Thoracic aorta (tissue), 2 donors: ENCODE results near the gene ADAM8. TPM values are rescaled to one million over a fixed set of nuclear protein-coding genes. Genes with fewer than 3 reads are reported as not detected.

Experiments used
- ATAC-seq: fragments of 150-250 bp; one replicate; pipeline ENCODE4 v1.8.0; 2017; ENCODE audit warnings: low read depth; ENCODE audit not compliant: insufficient number of reproducible peaks, low FRiP score
- DNase-seq: peaks from one replicate; pipeline ENCODE4 v3.0.0-alpha.2; 2020; ENCODE audit warnings: low spot score
- H3K27ac ChIP-seq, 2 donors: fragments of 200-600 bp; sonication (generic); 1 replicate in 1 of 2; 2 replicates in 1 of 2; pipeline ENCODE4 v1.5.1; 2016; ENCODE audit warnings: mild to moderate bottlenecking in 2 of 2, moderate library complexity in 2 of 2
- H3K27me3 ChIP-seq: fragments of 200-600 bp; sonication (generic); replicated peaks from 2 replicates; pipeline ENCODE4 v1.6.0; 2016; ENCODE audit warnings: mild to moderate bottlenecking; ENCODE audit not compliant: insufficient read depth
- H3K36me3 ChIP-seq: fragments of 200-600 bp; sonication (generic); one replicate; pipeline ENCODE4 v1.5.1; 2016
- H3K4me1 ChIP-seq, 2 donors: fragments of 200-600 bp; sonication (generic); 1 replicate in 1 of 2; 2 replicates in 1 of 2; pipeline versions ENCODE4 v1.5.1 to v1.6.0; 2016; ENCODE audit warnings: low read depth in 2 of 2, mild to moderate bottlenecking in 1 of 2; ENCODE audit not compliant: control insufficient read depth in 1 of 2
- H3K4me3 ChIP-seq: fragments of 200-600 bp; sonication (generic); 2 replicates; pipeline ENCODE4 v1.5.1; 2016; ENCODE audit warnings: mild to moderate bottlenecking
- H3K9me3 ChIP-seq: fragments of 200-600 bp; sonication (generic); 2 replicates; pipeline ENCODE4 v1.5.1; 2016
- total RNA-seq, 2 donors: library from RNA; depleted of rRNA; stranded (reverse); fragments of >200 nt; gene quantifications; one replicate each; pipeline versions ENCODE4 v1.1.0 to v1.2.3, GENCODE V29; 2016
- TF ChIP-seq, protein P1 (sequence below): fragments of 200-600 bp; sonication (generic); IDR thresholded peaks from one replicate; pipeline ENCODE4 v1.5.1; 2019; ENCODE audit warnings: antibody characterized with exemption

ADAM8 gene
- total RNA-seq, 2 donors from 2014 or later = 7.2 to 14.0 TPM

DNA sequence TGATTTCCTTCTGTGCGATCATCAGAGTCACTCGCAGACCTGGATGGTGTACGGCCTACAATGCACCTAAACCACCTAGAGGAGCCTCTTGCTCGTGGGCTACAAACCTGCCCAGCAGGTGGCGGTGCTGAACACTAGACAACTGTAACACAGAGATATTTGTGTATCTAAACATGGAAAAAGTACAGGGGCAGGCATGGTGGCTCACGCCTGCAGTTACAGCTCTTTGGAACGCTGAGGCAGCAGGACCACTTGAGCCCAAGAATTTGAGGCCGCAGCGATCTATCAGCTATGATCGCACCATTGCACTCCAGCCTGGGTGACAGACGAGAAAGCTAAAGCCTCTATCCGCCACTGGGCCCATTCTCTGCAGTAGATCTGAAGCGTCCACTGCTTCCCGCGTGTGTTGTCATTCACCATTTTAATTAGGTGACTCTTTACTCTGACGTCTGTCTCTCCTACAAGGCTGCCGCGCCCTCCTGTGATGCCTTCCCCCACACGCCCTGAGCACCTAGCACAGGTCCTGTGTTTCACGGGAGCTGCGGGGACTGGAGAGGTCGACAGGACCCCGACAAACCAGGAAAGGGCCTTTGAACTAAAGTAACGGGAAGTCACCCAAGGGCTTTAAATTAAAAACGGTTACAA lies 31.2 kb upstream of the ADAM8 start:
- no peaks in the 10 kb centered on the region for H3K9me3 ChIP-seq
- peaks cover 7 to 30% of the 10 kb centered on the region in 2 donors for H3K4me1 ChIP-seq
- peak overlapping the region; percentile 85 for H3K4me3 ChIP-seq
- H3K27me3 ChIP-seq = no peaks in the 10 kb centered on the region
- TF ChIP-seq, protein P1, sequence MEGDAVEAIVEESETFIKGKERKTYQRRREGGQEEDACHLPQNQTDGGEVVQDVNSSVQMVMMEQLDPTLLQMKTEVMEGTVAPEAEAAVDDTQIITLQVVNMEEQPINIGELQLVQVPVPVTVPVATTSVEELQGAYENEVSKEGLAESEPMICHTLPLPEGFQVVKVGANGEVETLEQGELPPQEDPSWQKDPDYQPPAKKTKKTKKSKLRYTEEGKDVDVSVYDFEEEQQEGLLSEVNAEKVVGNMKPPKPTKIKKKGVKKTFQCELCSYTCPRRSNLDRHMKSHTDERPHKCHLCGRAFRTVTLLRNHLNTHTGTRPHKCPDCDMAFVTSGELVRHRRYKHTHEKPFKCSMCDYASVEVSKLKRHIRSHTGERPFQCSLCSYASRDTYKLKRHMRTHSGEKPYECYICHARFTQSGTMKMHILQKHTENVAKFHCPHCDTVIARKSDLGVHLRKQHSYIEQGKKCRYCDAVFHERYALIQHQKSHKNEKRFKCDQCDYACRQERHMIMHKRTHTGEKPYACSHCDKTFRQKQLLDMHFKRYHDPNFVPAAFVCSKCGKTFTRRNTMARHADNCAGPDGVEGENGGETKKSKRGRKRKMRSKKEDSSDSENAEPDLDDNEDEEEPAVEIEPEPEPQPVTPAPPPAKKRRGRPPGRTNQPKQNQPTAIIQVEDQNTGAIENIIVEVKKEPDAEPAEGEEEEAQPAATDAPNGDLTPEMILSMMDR = peak; percentile 22
- H3K36me3 ChIP-seq = peaks cover 19% of the 10 kb centered on the region
- H3K27ac ChIP-seq = peak overlapping the region; percentile 96 to 97
- ATAC-seq = no peak
- DNase-seq = no peak

DNA sequence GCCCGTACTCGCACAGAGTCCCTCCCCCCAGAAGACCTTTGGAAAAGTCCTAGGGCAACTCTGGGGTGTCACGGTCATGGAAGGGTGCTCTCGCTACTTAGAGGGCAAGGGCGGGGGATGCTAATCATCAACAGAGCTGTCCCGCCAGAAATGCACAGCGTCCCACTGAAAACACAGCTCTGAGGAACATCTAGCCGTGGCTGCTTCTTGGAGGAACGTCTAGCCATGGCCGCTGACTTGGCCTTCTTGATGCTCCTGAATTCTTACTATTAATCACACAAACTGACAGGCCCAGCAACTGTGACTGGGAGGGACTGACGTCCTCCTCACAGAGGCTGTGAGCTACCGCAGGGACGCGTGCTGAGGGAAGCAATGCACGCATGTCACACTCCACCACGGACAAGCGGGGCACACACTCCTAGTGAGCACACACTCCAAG lies 30.3 kb upstream of the ADAM8 start:
- H3K4me1 ChIP-seq = peaks cover 7 to 30% of the 10 kb centered on the region in 2 donors
- no peaks in the 10 kb centered on the region for H3K9me3 ChIP-seq
- DNase-seq (no peak), ATAC-seq (no peak)
- no peaks in the 10 kb centered on the region for H3K27me3 ChIP-seq
- peak overlapping the region in 1 of 2 donors; percentile 39 for H3K27ac ChIP-seq
- H3K36me3 ChIP-seq = peaks cover 18% of the 10 kb centered on the region
- H3K4me3 ChIP-seq = no peak overlapping the region
- TF ChIP-seq, protein P1 = no peak

DNA sequence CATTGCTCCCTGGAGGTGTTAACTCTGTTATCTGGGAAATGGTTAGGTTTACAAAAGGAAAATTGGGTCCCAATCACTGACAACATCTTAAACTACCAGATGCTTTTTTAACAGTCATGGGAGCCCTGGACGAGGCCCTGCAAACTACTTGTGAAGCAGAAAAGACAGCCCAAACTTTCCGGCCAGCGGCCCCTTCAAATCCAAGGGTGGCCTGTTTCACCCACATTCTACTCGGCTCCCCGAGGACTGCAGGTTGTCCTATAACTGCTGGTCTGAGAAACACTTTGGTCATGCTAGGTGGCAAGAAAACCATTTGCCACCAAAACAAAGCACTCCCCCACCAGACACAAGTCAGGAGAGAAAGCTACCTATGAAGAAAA lies 29.4 kb upstream of the ADAM8 start:
- H3K9me3 ChIP-seq = no peaks in the 10 kb centered on the region
- TF ChIP-seq, protein P1 = no peak
- H3K4me3 ChIP-seq = no peak overlapping the region
- DNase-seq (no peak), ATAC-seq (no peak)
- peak overlapping the region in 1 of 2 donors; percentile 39 for H3K27ac ChIP-seq
- peaks cover 7 to 30% of the 10 kb centered on the region in 2 donors for H3K4me1 ChIP-seq
- H3K36me3 ChIP-seq = peaks cover 17% of the 10 kb centered on the region
- no peaks in the 10 kb centered on the region for H3K27me3 ChIP-seq

DNA sequence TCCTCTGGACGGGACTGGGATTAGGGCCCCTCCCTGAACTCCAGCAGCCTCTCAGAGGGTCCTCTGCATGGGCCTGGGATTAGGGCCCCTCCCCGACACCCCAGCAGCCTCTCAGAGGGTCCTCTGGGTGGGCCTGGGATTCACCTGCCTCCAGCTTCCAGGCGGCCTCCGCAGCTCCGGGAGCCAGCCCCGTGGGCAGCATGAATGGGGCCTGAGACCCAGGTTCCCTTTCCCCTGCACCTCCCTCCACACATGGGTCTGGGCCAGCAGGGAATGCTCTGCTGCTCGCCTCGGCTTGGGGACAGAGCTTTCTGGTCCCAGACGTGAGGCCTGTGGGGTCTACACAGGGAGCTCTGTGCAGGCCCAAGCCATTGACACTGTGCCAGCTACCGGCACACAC lies 26.5 kb upstream of the ADAM8 start:
- peaks cover 7 to 25% of the 10 kb centered on the region in 2 donors for H3K4me1 ChIP-seq

DNA sequence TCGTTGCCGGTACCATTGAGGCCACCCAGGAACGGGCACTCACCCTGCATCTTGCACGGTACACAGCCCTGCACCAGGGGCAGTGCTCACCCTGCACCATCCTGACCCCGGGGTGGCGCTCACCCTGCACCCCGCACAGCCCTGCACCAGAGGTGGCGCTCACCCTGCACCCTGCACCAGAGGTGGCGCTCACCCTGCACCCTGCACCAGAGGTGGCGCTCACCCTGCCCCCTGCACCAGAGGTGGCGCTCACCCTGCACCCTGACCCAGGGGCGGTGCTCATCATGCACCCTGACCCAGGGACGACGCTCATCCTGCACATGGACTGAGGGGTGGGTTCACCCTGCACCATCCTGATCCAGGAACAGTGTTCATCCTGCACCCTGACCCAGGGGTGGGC lies 25.6 kb upstream of the ADAM8 start:
- peaks cover 50% of the 10 kb centered on the region for H3K36me3 ChIP-seq
- peaks cover 3 to 15% of the 10 kb centered on the region in 2 donors for H3K4me1 ChIP-seq
- ATAC-seq = no peak
- TF ChIP-seq, protein P1 = no peak
- no peaks in the 10 kb centered on the region for H3K9me3 ChIP-seq
- H3K4me3 ChIP-seq = no peak overlapping the region
- H3K27ac ChIP-seq = no peak overlapping the region
- no peaks in the 10 kb centered on the region for H3K27me3 ChIP-seq
- DNase-seq = no peak

More for the DNA sequence above, 26.5 kb upstream of the ADAM8 start:
- H3K27me3 ChIP-seq = no peaks in the 10 kb centered on the region
- ATAC-seq (no peak), DNase-seq (no peak)
- no peak overlapping the region for H3K27ac ChIP-seq
- no peaks in the 10 kb centered on the region for H3K9me3 ChIP-seq
- TF ChIP-seq, protein P1 = no peak
- peaks cover 40% of the 10 kb centered on the region for H3K36me3 ChIP-seq
- H3K4me3 ChIP-seq = no peak overlapping the region
